Suppressor macrophage treated with lipopolysaccharide for 1 hour (primary cell): Measurements from ENCODE around the gene CSTA.

ENCODE experiments used
- DNase-seq, 3 donors: peaks; one replicate each; pipeline ENCODE4 v3.0.0-alpha.2; 2020 to 2022

Gene CSTA, protein sequence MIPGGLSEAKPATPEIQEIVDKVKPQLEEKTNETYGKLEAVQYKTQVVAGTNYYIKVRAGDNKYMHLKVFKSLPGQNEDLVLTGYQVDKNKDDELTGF

GRCh38 chr3:122324871-122325323, at the start of gene CSTA:
CSTA (plus strand) TSS chr3:122325248; CDS start chr3:122325293, 45 bp downstream.
- DNase-seq = peak; percentile 61 to 83 (median 78)

DNA sequence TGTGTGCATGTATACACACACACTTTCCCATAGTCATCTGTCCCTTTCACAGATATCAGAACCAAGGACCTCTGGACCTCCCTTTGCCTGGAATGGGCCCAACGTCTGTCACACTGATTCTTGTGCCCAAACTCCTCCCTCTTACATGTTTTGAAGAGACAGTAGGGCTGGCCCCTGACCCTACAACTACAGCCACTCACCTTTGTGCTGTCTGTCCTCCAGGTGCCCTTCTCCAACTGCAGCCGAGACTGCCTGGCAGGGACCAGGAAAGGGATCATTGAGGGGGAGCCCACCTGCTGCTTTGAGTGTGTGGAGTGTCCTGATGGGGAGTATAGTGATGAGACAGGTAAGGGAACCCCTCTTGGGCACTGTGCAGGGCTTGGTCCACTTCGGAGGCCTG, 43.2 kb upstream of the CSTA start:
- no peak for DNase-seq

GRCh38 chr3:122283796-122284445, 41.1 kb upstream of the CSTA start:
- no peak for DNase-seq

- no peak for DNase-seq
These were observed 40.6 kb upstream of the CSTA start for GRCh38 chr3:122284486-122284885.

DNA sequence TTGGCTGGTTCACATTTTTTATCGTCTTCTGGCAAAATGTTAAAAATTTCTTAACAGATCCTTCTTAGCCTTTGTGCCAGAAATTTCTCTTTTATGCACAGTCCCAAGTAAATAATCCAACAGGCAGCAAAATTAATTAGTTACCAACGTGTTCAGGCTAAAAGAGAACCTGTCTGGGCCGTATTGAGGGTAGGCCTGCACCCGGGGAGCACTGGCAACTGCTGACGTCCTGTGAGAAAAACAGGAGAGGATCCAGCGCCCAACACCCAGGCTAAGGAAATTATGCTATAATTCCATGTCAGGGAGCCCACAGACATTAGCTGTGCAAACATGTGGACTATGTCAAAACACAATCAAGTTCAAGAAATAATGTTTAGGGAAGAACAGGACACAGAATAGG, 30.7 kb upstream of the CSTA start:
- DNase-seq = no peak

GRCh38 chr3:122295266-122296062, 29.6 kb upstream of the CSTA start:
- peak; percentile 68 to 84 (median 73) for DNase-seq

DNA sequence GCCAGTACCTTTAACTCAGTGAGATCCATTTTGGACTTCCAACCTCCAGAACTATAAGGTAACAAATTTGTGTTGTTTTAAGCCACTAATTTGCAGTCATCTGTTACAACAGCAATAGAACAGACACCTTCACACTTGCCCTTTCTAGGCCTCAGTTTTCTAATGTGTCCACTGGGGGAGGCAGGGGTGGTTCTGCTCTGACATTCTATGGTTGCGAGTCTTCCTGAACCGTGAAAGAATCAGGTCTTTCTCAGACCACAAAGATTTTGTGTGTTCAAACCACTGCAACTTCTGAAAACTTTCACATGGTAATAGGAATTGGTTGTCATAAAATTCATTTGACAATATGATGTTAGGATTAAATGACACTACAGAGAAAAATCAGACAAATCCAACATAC, 26.8 kb upstream of the CSTA start:
- no peak for DNase-seq

- DNase-seq = peak; percentile 73 to 95 (median 84)
These were observed 25.8 kb upstream of the CSTA start for GRCh38 chr3:122299215-122299614.

DNA sequence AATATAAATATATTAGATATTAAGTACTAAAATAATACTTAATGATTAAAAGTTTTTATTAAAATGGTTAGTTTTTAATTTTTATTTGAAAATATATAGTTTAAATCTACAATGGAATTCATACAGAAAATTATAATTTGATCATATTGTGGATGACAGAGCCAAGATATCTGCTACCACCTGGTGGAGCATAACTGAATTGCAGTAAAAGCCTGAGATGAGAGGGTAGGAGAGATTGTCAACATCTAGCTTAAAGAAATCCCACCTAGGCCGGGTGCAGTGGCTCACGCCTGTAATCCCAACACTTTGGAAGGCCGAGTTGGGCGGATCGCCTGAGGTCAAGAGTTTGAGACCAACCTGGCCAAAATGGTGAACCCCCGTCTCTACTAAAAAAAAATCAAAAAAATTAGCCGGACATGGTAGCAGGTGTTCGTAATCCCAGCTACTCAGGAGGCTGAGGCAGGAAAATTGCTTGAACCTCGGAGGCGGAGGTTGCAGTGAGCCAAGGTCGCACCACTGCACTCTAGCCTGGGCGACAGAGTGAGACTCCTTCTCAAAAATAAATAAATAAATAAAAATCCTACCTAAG, 25.1 kb upstream of the CSTA start:
- peak; percentile 73 to 82 (median 80) for DNase-seq

GRCh38 chr3:122301063-122301462, 24.0 kb upstream of the CSTA start:
- no peak for DNase-seq

GRCh38 chr3:122305818-122306621, 19.0 kb upstream of the CSTA start:
- DNase-seq = peak in 2 of 3 donors; percentile 26 to 40

DNA sequence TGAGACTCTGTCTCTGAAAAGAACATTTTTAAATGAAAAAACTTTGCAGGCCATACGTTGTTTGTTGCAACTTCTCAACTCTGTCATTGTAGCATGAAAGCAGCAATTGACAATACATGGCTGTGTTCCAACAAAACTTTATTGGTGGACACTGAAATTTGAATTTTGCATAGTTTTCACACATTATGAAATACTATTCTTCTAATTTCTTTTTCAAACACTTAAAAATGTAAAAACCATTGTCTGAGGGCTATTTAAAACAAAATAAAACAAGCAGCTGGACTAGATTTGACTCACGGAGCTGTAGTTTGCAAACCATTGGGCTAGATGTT, 18.5 kb upstream of the CSTA start:
- no peak for DNase-seq

DNA sequence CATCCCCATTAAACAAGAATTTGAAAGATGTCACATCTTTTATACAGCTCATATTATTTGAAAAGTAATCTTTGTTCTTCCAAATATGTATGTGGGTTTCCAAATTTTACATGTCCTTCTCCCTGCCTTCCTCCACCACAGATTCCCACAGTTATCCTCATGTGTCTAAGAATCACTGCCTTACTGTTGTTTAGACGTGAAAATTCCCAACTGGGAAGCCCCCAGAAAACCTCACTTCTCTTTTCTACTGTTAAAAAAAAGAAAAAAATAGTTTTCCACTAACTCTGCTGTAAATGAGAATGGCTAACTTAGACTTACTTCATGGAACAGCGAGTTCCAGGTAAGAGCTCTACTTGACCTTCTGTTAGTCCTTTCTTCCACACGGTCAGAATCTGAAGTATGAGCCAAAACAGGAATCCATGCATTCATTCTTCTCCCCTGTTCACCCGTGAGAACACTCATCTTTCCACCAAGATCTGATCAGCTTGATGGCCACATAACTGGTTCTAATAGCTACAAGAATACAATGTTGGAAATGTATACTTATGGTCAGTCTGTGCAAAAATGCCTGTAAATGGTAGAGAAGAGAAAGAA, 17.9 kb upstream of the CSTA start:
- peak; percentile 40 to 63 (median 40) for DNase-seq

DNA sequence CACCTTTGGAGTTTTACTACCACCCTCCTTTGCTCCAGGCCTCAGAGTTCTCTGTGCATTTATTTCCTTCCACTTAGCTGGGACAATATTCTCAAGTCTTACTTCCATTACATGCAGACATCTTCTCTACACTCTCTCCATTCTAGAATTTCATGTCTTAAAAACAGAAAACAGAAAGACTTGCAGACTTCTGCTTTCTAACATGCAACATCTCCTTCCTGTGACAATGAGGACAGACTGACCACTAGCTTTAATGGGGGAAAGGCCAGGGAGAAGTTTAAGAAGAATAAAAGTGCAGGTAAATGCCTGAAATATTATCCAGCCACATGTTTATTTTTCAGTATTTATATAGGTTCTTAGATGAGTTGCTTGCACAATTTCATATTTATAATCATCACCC, 17.1 kb upstream of the CSTA start:
- peak in 1 of 3 donors; percentile 49 for DNase-seq

DNA sequence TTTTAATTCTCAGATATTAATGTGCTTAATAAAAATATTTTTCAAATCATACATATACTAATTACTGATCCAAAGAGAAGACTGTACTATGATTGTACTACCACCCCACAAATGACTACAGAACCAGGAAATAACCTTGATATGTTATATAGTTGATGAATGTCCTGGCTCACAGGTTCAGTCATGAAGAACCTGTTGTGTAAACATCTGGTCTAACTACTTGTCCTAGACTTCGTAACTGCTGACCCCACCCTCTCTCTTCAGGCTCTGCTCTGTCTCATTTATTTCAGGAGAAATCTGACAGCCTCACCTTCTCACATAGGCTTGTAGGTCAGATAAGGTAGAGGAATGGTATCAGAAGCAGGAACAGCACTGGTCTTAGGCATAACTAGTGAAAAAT, 14.7 kb upstream of the CSTA start:
- DNase-seq = no peak

DNA sequence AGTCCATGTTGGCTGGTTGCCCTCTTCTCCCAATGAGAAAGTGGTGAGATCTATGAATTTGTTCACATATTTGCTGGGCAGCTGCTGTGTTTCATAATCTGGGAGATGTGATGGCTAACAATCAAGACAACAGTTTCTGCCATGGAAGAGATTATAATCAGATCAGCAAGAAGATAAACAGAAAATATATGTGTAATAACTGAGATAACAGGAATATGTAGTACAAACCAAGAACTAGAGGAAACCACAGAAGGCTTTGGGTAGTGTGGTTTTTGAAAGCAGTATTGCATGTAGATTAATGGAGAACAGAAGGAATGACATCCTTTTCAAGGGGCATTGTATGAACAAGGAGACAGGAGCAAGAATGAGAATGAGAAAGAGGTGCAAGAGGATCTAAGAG, 12.2 kb upstream of the CSTA start:
- DNase-seq = no peak

DNA sequence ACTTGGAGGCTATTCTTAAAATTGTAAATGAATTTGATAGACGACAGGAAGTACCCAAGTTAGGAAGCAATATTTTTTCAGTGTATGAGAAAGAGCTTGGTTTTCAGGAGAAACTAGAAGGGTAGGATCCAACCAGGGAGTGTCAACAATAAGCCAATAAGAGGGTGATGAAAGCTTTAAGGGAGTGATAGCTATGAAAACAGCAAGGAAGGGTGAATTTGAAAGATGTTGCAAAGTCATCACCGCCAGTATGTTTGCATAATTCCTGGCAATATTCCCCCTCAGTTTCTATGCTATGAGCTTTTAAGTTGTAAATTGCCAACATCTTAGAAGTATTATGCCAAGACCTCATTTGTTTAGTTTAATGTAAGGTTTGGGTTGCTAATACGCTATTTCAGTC, 11.8 kb upstream of the CSTA start:
- no peak for DNase-seq

- DNase-seq = peak; percentile 65 to 91 (median 78)
These were observed 10.7 kb upstream of the CSTA start for GRCh38 chr3:122314228-122314876.

DNA sequence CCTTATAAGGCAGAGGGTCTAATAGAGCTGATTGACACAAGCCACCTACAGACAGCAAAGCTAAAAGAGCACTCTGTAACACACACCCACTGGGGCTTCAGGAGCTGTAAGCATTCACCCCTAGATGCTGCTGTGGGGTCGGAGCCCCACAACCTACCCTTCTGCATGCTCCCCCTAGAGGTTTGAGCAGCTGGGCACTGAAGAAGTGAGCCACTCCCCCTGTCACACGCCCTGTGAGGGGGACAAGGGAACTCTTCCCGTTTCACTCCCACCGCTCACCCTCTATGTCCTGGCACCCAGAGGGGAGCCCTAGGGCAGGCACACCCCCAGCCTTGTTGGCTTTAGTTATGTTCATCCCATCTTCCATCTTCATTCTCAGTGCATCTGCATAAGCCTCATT, 9.4 kb upstream of the CSTA start:
- no peak for DNase-seq

DNA sequence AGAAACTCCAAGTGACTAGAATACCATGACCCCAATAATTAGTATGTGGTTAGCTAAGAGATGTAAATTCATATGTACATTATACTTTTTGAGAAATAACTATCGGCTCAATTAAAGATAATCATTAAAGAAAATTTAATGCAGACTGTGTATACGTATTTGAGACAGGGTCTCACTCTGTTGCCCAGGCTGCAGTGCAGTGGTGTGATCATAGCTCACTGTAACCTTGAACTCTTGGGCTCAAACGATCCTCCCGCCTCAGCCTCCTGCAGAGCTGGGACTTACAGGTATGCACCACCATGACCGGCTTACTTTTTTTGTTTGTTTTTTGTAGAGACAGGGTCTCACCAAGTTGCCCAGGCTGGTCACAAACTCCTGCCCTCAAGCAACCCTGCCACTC, 8.7 kb upstream of the CSTA start:
- DNase-seq = no peak

DNA sequence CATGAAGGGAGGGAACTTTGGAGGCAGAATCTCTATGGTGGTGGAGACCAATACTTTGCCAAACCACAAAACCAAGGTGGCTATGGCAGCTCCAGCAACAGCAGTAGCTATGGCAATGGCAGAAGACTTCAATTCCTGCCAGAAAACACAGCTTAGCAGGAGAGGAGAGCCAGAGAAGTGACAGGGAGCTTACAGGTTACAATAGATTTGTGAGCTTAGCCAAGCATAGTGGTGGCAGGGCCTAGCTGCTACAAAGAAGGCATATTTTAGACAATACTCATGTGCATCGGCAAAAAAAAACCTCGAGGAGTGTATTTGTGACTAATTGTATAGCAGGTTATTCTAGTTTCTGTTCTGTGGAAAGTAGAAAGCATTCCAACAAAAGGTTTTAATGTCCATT, 6.4 kb upstream of the CSTA start:
- no peak for DNase-seq
